Measurements from ENCODE around the gene TMSB15C.
"Not testable (repeated sequence)": the region's sequence is repeated elsewhere in the genome, so short reads cannot be mapped to it uniquely, and the experiment has no call there.

Gene TMSB15C
- 0 reads per million in 3 donors for total RNA-seq

DNA sequence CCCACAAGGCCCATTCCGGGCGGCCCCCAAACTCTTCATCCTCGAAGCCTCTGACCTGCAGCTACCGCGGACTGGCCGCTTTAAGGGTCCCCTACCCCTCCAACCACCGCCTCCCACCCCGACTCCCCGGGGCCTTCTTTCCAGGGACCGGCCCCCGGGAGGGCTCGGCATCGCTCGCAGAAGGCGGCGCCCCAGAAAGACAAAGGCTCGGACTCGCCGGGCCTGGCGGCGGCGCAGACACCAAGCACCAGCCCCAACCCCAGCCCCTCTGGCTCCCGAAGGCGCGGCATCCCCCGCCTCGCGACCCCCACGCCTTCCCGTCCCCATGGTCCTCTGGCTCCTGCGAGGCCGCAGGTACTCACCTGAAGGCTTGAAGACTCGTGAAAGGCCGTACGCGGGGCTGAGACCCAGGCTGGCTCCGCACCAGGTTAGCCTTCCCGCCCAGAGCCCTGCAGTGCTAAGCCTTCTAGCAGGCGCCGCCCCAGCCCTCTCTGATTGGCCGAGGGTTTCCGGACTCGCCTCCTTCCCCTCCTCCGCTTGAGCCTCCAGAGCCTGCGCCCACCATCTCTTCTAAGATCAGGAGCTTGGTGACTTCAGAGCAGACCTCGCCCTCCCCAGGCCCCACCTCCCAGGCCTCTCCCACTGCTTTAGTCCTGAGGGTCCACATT, at the start of gene TMSB15C:
Gene TMSB15C, minus strand, starts transcription at position 459 of the 668 bp plus-strand sequence.
- not testable (repeated sequence) for H3K4me1 ChIP-seq (ENCODE audit: control insufficient read depth, insufficient read depth, low read length, poor library complexity, severe bottlenecking); H3K27ac ChIP-seq (ENCODE audit: insufficient read depth, low read length, poor library complexity, severe bottlenecking); H3K4me3 ChIP-seq (ENCODE audit: insufficient read depth, low read depth, low read length, poor library complexity, severe bottlenecking); H3K9me3 ChIP-seq (ENCODE audit: control insufficient read depth, low read length); H3K36me3 ChIP-seq (ENCODE audit: control insufficient read depth, insufficient read depth, low read length); H3K27me3 ChIP-seq (replicated peaks; ENCODE audit: control insufficient read depth, insufficient read depth, low read length, poor library complexity, severe bottlenecking); DNase-seq

DNA sequence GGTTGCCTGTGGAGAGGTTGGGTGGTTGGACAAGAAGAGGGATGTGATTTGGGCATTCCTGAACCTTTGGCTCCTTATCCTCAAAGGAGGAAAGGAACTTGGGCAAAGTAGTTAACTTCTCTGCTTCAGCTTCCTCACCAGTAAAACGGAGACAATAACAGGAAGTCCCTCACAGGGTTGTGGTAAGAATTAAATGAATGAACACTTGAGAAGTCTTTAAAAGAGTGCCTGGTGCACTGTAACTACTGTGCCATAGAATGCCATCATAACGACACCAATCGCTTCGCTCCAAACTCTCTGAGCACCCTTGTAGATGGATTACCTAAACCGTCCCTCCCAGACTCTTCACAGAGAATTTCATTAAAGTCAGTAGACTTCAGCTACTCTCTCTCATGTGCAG, 46.8 kb upstream of the TMSB15C start:
- Histone ChIP-seq H3K9me3 (ENCODE audit: control insufficient read depth, low read length) (no peaks in the 10 kb centered on the region), H3K27ac (ENCODE audit: insufficient read depth, low read length, poor library complexity, severe bottlenecking) (no peak overlapping the region), H3K36me3 (ENCODE audit: control insufficient read depth, insufficient read depth, low read length) (no peaks in the 10 kb centered on the region), H3K4me1 (ENCODE audit: control insufficient read depth, insufficient read depth, low read length, poor library complexity, severe bottlenecking) (peaks cover 3% of the 10 kb centered on the region), H3K27me3 (replicated peaks; ENCODE audit: control insufficient read depth, insufficient read depth, low read length, poor library complexity, severe bottlenecking) (no peaks in the 10 kb centered on the region), H3K4me3 (ENCODE audit: insufficient read depth, low read depth, low read length, poor library complexity, severe bottlenecking) (no peak overlapping the region)
- DNase-seq: no peak

- Histone ChIP-seq H3K4me3 (ENCODE audit: insufficient read depth, low read depth, low read length, poor library complexity, severe bottlenecking) (no peak overlapping the region), H3K36me3 (ENCODE audit: control insufficient read depth, insufficient read depth, low read length) (no peaks in the 10 kb centered on the region), H3K27me3 (replicated peaks; ENCODE audit: control insufficient read depth, insufficient read depth, low read length, poor library complexity, severe bottlenecking) (no peaks in the 10 kb centered on the region), H3K27ac (ENCODE audit: insufficient read depth, low read length, poor library complexity, severe bottlenecking) (no peak overlapping the region), H3K9me3 (ENCODE audit: control insufficient read depth, low read length) (no peaks in the 10 kb centered on the region), H3K4me1 (ENCODE audit: control insufficient read depth, insufficient read depth, low read length, poor library complexity, severe bottlenecking) (peaks cover 3% of the 10 kb centered on the region)
- no peak for DNase-seq
Observed at GRCh38 chrX:104118765-104119164, 42.7 kb upstream of the TMSB15C start.

GRCh38 chrX:104117759-104118158, 41.7 kb upstream of the TMSB15C start:
- H3K27me3 ChIP-seq (replicated peaks; ENCODE audit: control insufficient read depth, insufficient read depth, low read length, poor library complexity, severe bottlenecking): no peaks in the 10 kb centered on the region
- no peak overlapping the region for H3K27ac ChIP-seq (ENCODE audit: insufficient read depth, low read length, poor library complexity, severe bottlenecking)
- no peak for DNase-seq
- H3K4me1 ChIP-seq (ENCODE audit: control insufficient read depth, insufficient read depth, low read length, poor library complexity, severe bottlenecking): no peaks in the 10 kb centered on the region
- H3K36me3 ChIP-seq (ENCODE audit: control insufficient read depth, insufficient read depth, low read length): no peaks in the 10 kb centered on the region
- no peak overlapping the region for H3K4me3 ChIP-seq (ENCODE audit: insufficient read depth, low read depth, low read length, poor library complexity, severe bottlenecking)
- no peaks in the 10 kb centered on the region for H3K9me3 ChIP-seq (ENCODE audit: control insufficient read depth, low read length)

- no peak overlapping the region for H3K27ac ChIP-seq (ENCODE audit: insufficient read depth, low read length, poor library complexity, severe bottlenecking)
- H3K4me1 ChIP-seq (ENCODE audit: control insufficient read depth, insufficient read depth, low read length, poor library complexity, severe bottlenecking): peaks cover 3% of the 10 kb centered on the region
- peak; percentile 7 to 27 (median 25) for DNase-seq
- no peaks in the 10 kb centered on the region for H3K9me3 ChIP-seq (ENCODE audit: control insufficient read depth, low read length)
- H3K27me3 ChIP-seq (replicated peaks; ENCODE audit: control insufficient read depth, insufficient read depth, low read length, poor library complexity, severe bottlenecking): no peaks in the 10 kb centered on the region
- H3K36me3 ChIP-seq (ENCODE audit: control insufficient read depth, insufficient read depth, low read length): no peaks in the 10 kb centered on the region
- H3K4me3 ChIP-seq (ENCODE audit: insufficient read depth, low read depth, low read length, poor library complexity, severe bottlenecking): peak overlapping the region; percentile 66
Observed at GRCh38 chrX:104113222-104113965, 37.4 kb upstream of the TMSB15C start.

- H3K4me3 ChIP-seq (ENCODE audit: insufficient read depth, low read depth, low read length, poor library complexity, severe bottlenecking): peak within 1 kb of the TSS; percentile 66
- no peaks in the 10 kb centered on the region for H3K9me3 ChIP-seq (ENCODE audit: control insufficient read depth, low read length)
- H3K36me3 ChIP-seq (ENCODE audit: control insufficient read depth, insufficient read depth, low read length): no peaks in the 10 kb centered on the region
- peak; percentile 2 to 24 (median 19) for DNase-seq
- no peaks in the 10 kb centered on the region for H3K27me3 ChIP-seq (replicated peaks; ENCODE audit: control insufficient read depth, insufficient read depth, low read length, poor library complexity, severe bottlenecking)
- peaks cover 3% of the 10 kb centered on the region for H3K4me1 ChIP-seq (ENCODE audit: control insufficient read depth, insufficient read depth, low read length, poor library complexity, severe bottlenecking)
- peak within 1 kb of the TSS; percentile 60 for H3K27ac ChIP-seq (ENCODE audit: insufficient read depth, low read length, poor library complexity, severe bottlenecking)
Observed at GRCh38 chrX:104112326-104112951, 36.4 kb upstream of the TMSB15C start, which contains the start of gene ZCCHC18. ZCCHC18 (plus strand) TSS chrX:104112523; CDS start chrX:104114112, 1,589 bp downstream.

- H3K4me3 ChIP-seq (ENCODE audit: insufficient read depth, low read depth, low read length, poor library complexity, severe bottlenecking); H3K4me1 ChIP-seq (ENCODE audit: control insufficient read depth, insufficient read depth, low read length, poor library complexity, severe bottlenecking): not testable (repeated sequence)
Observed at GRCh38 chrX:104110491-104111240, 34.6 kb upstream of the TMSB15C start.

DNA sequence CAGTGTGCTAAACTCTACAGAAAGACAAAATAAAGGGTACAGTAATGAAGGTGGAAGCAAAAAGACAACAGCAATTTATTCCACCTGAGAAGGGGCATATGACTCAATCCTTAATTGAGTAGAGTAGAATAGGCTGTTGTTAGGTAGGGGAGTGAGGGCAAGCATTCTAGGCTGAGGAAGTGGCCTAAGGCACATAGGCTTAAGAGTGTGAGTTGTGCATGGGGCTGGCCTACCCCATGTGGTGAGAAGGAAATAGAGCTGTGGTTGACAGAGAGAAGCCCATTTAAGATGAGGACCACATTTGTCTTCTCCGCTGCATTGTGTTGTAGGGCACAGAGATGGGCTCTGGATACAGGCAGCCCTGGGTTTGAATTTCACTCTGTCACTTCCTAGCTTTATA, 32.9 kb upstream of the TMSB15C start:
- Histone ChIP-seq H3K9me3 (ENCODE audit: control insufficient read depth, low read length) (no peaks in the 10 kb centered on the region), H3K4me1 (ENCODE audit: control insufficient read depth, insufficient read depth, low read length, poor library complexity, severe bottlenecking) (peaks cover 3% of the 10 kb centered on the region), H3K4me3 (ENCODE audit: insufficient read depth, low read depth, low read length, poor library complexity, severe bottlenecking) (no peak overlapping the region), H3K36me3 (ENCODE audit: control insufficient read depth, insufficient read depth, low read length) (no peaks in the 10 kb centered on the region), H3K27ac (ENCODE audit: insufficient read depth, low read length, poor library complexity, severe bottlenecking) (no peak overlapping the region), H3K27me3 (replicated peaks; ENCODE audit: control insufficient read depth, insufficient read depth, low read length, poor library complexity, severe bottlenecking) (no peaks in the 10 kb centered on the region)
- DNase-seq: no peak

More at GRCh38 chrX:104110491-104111240, 34.6 kb upstream of the TMSB15C start:
- H3K27me3 ChIP-seq (replicated peaks; ENCODE audit: control insufficient read depth, insufficient read depth, low read length, poor library complexity, severe bottlenecking); DNase-seq; H3K36me3 ChIP-seq (ENCODE audit: control insufficient read depth, insufficient read depth, low read length); H3K9me3 ChIP-seq (ENCODE audit: control insufficient read depth, low read length): not testable (repeated sequence)
- peak overlapping the region; percentile 45 for H3K27ac ChIP-seq (ENCODE audit: insufficient read depth, low read length, poor library complexity, severe bottlenecking)

DNA sequence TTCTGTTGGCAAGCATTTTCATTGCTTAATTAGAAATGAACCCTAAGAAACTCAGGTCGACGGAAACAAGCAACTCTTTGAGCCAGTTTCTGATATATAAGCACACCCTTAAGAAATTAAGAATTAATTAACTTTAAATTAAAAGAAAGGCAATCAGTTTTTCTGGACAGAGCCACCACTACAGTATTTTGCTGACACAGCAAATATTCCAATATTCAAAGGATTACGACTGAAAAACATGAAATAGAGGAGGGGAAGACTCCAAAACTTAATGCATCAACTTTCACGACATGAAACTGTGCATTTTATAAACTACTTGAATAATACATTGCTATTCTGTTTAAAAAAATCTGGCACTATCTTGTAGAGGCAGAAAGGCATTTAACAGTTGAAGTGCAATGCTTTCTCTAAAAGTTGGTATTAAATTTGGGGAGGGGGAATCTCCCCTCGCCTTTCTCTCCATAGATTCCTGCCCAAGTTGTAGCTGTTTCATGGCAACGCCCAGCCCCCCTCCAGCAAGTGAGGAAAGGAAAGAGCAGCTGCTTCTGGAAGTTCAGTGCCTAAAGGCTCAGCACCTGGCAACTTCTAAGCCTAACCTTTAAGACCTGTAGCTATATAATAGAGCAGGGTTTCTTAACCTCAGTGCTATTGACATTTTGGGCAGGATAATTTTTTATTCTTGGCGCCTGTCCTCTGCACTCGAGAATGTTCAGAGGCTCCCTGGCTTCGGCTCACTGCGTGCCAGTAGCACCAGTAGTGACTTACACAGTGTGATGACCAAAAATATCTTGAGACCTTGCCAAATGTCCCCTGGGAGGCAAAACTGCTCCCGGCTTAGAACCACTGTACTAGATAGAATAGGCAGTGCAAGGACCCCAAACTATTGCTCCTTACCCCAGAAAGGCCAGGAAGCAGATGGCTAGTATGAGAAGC, 29.6 kb upstream of the TMSB15C start:
- Histone ChIP-seq H3K27me3 (replicated peaks; ENCODE audit: control insufficient read depth, insufficient read depth, low read length, poor library complexity, severe bottlenecking) (no peaks in the 10 kb centered on the region), H3K27ac (ENCODE audit: insufficient read depth, low read length, poor library complexity, severe bottlenecking) (no peak overlapping the region), H3K4me3 (ENCODE audit: insufficient read depth, low read depth, low read length, poor library complexity, severe bottlenecking) (no peak overlapping the region), H3K9me3 (ENCODE audit: control insufficient read depth, low read length) (no peaks in the 10 kb centered on the region), H3K36me3 (ENCODE audit: control insufficient read depth, insufficient read depth, low read length) (no peaks in the 10 kb centered on the region), H3K4me1 (ENCODE audit: control insufficient read depth, insufficient read depth, low read length, poor library complexity, severe bottlenecking) (peaks cover 3% of the 10 kb centered on the region)
- DNase-seq: no peak

Measured in effector memory CD4-positive, alpha-beta T cell (primary cell).